ENCODE results near the gene UGT1A6. TPM values are rescaled to one million over a fixed set of nuclear protein-coding genes. Genes with fewer than 3 reads are reported as not detected.
A peak's percentile ranks its signal among the peaks of the same experiment; 100 is the strongest.

UGT1A6 gene
- total and polyA plus RNA-seq, 2 of the 13 experiments (the other 11 are each of a cell fraction or from before 2014, with no cell fraction given) = 0.25 TPM; not detected in 1

DNA sequence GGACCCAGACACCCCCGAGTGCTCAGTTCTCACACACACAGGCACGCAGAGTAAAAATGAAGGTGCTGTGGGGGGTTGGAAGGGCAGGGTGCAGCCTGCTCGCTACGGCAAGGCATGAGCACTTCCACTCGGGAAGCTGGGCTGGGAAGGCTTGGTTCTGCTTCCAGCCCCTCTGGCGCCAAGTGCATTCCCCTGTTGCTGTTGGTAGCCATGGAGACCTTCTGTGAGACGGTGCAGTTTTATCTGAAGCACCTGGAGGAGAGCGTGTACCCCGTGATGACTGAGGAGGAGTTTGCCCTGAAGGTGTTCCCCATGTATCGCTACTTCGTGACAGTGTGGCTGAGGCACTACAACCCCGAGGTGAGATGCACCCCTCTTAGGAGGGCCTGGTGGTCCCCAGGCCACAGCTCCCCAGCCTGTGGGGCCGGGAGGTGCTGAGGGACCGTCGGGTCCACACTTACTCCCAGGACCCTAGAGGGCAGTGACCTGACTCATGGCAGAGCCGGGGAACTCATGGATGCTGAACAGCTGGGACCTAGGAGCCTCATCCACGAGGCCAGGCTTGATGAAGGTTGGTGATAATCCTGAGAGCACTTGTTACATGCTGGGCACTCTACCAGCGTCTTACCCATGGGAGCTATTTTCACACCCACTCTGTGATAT lies 100.9 kb downstream of the UGT1A6 start:
- no peak overlapping the region for H3K27ac ChIP-seq (ENCODE audit: extremely low read length, insufficient read depth, low read length)
- TF ChIP-seq SP2 (CRISPR knock-in tag; IDR thresholded peaks at IDR 0.05) = no peak
- TF ChIP-seq MYNN (CRISPR knock-in tag; IDR thresholded peaks at IDR 0.05; ENCODE audit: low read depth) = no peak
- TF ChIP-seq NFE2 (CRISPR knock-in tag; IDR thresholded peaks at IDR 0.05) = no peak
- TF ChIP-seq ELF4 (CRISPR knock-in tag; IDR thresholded peaks at IDR 0.05; ENCODE audit: borderline replicate concordance) = no peak
- TF ChIP-seq HOXA7 (CRISPR knock-in tag; IDR thresholded peaks at IDR 0.05) = no peak
- TF ChIP-seq ZNF251 (CRISPR knock-in tag; IDR thresholded peaks at IDR 0.05) = no peak
- TF ChIP-seq IRX3 (CRISPR knock-in tag; IDR thresholded peaks at IDR 0.05; ENCODE audit: borderline replicate concordance, low read depth) = no peak
- no peak for TF ChIP-seq SP4 (CRISPR knock-in tag; IDR thresholded peaks at IDR 0.05)
- TF ChIP-seq PHB2 (IDR thresholded peaks at IDR 0.05; ENCODE audit: partially characterized antibody) = no peak
- TF ChIP-seq MIXL1 (CRISPR knock-in tag; IDR thresholded peaks at IDR 0.05) = no peak
- TF ChIP-seq NFE2L1 (CRISPR knock-in tag; IDR thresholded peaks at IDR 0.05; ENCODE audit: borderline replicate concordance) = 0 out of 2 replicates have a peak, but pooled peaks have one; percentile 36
- no peak for TF ChIP-seq ERF (CRISPR knock-in tag; IDR thresholded peaks at IDR 0.05)
- TF ChIP-seq NCOA1 (CRISPR knock-in tag; IDR thresholded peaks at IDR 0.05) = no peak
- TF ChIP-seq, protein P1, sequence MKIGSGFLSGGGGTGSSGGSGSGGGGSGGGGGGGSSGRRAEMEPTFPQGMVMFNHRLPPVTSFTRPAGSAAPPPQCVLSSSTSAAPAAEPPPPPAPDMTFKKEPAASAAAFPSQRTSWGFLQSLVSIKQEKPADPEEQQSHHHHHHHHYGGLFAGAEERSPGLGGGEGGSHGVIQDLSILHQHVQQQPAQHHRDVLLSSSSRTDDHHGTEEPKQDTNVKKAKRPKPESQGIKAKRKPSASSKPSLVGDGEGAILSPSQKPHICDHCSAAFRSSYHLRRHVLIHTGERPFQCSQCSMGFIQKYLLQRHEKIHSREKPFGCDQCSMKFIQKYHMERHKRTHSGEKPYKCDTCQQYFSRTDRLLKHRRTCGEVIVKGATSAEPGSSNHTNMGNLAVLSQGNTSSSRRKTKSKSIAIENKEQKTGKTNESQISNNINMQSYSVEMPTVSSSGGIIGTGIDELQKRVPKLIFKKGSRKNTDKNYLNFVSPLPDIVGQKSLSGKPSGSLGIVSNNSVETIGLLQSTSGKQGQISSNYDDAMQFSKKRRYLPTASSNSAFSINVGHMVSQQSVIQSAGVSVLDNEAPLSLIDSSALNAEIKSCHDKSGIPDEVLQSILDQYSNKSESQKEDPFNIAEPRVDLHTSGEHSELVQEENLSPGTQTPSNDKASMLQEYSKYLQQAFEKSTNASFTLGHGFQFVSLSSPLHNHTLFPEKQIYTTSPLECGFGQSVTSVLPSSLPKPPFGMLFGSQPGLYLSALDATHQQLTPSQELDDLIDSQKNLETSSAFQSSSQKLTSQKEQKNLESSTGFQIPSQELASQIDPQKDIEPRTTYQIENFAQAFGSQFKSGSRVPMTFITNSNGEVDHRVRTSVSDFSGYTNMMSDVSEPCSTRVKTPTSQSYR (CRISPR knock-in tag; IDR thresholded peaks at IDR 0.05; ENCODE audit: borderline replicate concordance) = no peak
- no peak for TF ChIP-seq SRSF4 (IDR thresholded peaks at IDR 0.05; ENCODE audit: low read depth, low read length, poor library complexity, severe bottlenecking)
- no peak for TF ChIP-seq KMT2B (CRISPR knock-in tag; IDR thresholded peaks at IDR 0.05)
- no peak for TF ChIP-seq CSRNP2 (CRISPR knock-in tag; conservative IDR thresholded peaks at IDR 0.05; ENCODE audit: low read depth)
- TF ChIP-seq ZBTB26 (CRISPR knock-in tag; IDR thresholded peaks at IDR 0.05; ENCODE audit: borderline replicate concordance) = no peak
- TF ChIP-seq SRY (CRISPR knock-in tag; IDR thresholded peaks at IDR 0.05) = no peak
- TF ChIP-seq ZNF138 (CRISPR knock-in tag; IDR thresholded peaks at IDR 0.05; ENCODE audit: low read depth) = 0 out of 2 replicates have a peak, but pooled peaks have one; percentile 47
- 0 out of 2 replicates have a peak, but pooled peaks have one; percentile 9 for TF ChIP-seq RXRA (CRISPR knock-in tag; IDR thresholded peaks at IDR 0.05)

More for the DNA sequence above, 100.9 kb downstream of the UGT1A6 start:
- Histone ChIP-seq H3K36me3 (replicated peaks in 1 of 2; ENCODE audit: control insufficient read depth in 1 of 2, insufficient read depth in 2 of 2, low read length in 2 of 2) (no peaks in the 10 kb centered on the region), H3K27me3 (ENCODE audit: control insufficient read depth in 1 of 2, insufficient read depth in 2 of 2, low read length in 2 of 2) (peaks cover 7 to 52% of the 10 kb centered on the region in 2 experiments; a peak in 3 of 5 replicates), H2AFZ (ENCODE audit: low read length) (no peak overlapping the region), H3K4me1 (ENCODE audit: insufficient read depth, low read length) (peaks cover 14% of the 10 kb centered on the region; the same call in 1 of the 2 replicates), H3K9me3 (ENCODE audit: low read length) (no peaks in the 10 kb centered on the region), H4K20me1 (ENCODE audit: insufficient read depth, low read length) (no peaks in the 10 kb centered on the region), H3K4me2 (ENCODE audit: low read depth, low read length) (no peak overlapping the region), H3K79me2 (ENCODE audit: insufficient read depth, low read length) (no peaks in the 10 kb centered on the region), H3K4me3 (replicated peaks in 1 of 3; ENCODE audit: insufficient read depth in 1 of 3, low read depth in 2 of 3, low read length in 3 of 3) (no peak overlapping the region), H3K9ac (ENCODE audit: insufficient read depth, low read depth, low read length) (no peak overlapping the region)
- FAIRE-seq = no peak
- 61% methylated on average over 17 of the region's 18 CpGs for WGBS (ENCODE audit: low lambda C conversion rate)
- in situ Hi-C loops (cut with HindIII; ENCODE audit: extremely low pct_ligation_motif_present, low pct_unique_long_range_greater_than_20kb) = no loop called here
- peak; percentile 20 for ATAC-seq
- BruUV-seq (replicated peaks) = no TSS peak
- intact Hi-C loops (cut with micrococcal nuclease; ENCODE audit: unreplicated experiment) = no loop called here
- ChIA-PET POLR2A (no interaction called here), CTCF (ENCODE audit: low intra/inter-chr PET ratio, low total read pairs) (no interaction called here)
- DNase-seq (ENCODE audit: low spot score) = no peak

Measured in HepG2 (cell line).